T-helper 2 cell treated with Interferon-gamma antibody and Interleukin-4, amounts not matched to agents 100 ng/mL and 5 ng/mL, for 36 hours (primary cell): Measurements from ENCODE around the gene TNFAIP2. TPM values are rescaled to one million over a fixed set of nuclear protein-coding genes. Genes with fewer than 3 reads are reported as not detected.

ENCODE experiments used
- intact Hi-C: fragments of 100-400 bp; cut with micrococcal nuclease; formaldehyde crosslinking; loops from one replicate; pipeline ENCODE4 v1.15.1; 2023
- total RNA-seq: library from RNA; stranded (reverse); gene quantifications from 2 replicates; pipeline ENCODE4 v1.2.3, GENCODE V29; 2022

Gene TNFAIP2
- total RNA-seq, 1 donor from 2014 or later: 0.14 TPM

DNA sequence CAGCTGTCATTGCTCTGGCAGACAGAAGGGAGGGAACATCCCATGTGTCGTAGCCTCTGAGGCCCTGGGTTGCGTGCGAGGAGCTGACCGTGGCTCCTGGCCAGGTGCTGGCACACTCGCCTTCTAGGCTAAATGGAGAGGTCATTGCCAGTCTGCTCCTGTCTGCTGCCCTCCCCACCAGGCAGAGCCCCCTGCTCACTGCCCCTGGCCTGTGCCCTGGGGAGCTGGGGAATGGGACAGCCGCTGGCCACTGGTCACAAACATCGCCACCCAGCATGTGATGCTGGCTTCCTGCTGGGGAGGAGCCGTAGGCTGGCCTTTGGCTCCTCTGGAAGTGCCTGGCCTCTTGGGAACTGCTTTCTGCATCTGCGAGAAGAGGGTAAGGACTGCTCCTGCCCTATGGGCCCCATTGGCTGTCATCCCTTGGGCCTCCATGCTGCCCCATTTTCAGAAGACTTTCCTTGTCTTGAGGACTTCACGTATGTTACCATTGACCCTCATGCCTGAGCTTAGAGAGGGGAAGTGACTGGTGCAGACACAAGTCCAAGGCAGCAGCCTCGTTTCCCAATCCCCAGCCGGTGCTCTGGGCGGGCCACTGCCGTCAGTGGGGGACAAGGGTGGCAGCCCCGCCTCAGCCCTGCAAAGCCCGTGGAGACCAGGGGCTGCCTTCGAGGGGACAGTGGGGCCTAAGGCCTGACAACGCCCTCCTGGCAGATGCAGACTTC lies 2.0 kb upstream of the TNFAIP2 start:
- intact Hi-C loops: no loop called here

DNA sequence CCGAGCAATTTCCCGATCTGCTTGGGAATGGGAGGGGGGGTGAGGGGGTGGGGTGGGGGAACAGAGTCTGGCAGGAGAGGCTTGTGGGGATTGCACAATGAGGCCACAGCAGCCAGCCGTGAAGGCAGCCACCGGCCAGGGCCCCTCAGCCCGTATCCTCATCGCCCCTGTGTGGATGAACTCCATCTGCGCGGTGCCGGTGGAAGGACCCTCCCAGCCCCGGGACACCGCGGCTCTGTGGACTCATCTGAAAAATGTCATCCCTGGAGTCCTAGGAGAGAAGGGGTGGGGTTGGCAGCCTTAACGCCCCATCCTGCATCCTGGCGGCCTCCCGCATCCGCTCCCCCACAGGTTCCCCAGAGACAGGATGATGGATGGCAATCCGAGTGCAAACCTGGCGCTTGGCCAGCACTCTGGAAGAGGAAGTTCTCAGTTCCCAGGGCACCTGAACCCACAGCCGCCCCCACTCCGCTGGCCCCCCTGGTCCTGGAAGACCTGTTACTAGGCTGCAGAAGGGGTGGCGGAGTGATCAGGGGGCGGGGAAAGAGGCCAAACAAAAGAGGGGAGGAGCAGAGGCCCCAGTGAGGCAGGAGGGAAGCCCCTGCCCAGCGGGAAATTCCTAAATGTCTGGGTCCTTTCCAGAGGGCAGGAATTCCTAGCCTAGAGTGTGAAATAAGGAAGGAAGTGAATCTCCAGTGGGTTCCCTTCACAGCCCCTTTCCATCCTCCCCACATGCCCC lies 1.2 kb upstream of the TNFAIP2 start:
- intact Hi-C loops: no loop called here

DNA sequence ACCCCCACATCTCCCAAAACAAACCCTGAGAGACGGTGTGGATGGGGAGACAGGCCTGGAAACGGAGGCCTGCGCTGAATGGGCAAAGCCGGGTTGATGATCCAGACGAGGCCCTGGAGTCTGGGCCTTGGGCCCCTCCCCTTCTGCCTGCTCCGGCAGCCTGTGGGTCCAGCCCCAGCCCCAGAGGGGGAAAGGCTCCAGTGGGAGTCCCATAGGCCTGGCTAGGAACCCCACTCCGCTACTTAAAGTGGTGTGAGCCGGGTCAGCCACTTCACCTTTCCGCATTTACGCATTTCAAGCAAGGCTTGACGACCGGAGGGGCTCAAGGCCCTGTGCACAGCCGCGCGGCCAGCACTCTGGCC lies 695 bp upstream of the TNFAIP2 start:
- intact Hi-C loops: no loop called here

DNA sequence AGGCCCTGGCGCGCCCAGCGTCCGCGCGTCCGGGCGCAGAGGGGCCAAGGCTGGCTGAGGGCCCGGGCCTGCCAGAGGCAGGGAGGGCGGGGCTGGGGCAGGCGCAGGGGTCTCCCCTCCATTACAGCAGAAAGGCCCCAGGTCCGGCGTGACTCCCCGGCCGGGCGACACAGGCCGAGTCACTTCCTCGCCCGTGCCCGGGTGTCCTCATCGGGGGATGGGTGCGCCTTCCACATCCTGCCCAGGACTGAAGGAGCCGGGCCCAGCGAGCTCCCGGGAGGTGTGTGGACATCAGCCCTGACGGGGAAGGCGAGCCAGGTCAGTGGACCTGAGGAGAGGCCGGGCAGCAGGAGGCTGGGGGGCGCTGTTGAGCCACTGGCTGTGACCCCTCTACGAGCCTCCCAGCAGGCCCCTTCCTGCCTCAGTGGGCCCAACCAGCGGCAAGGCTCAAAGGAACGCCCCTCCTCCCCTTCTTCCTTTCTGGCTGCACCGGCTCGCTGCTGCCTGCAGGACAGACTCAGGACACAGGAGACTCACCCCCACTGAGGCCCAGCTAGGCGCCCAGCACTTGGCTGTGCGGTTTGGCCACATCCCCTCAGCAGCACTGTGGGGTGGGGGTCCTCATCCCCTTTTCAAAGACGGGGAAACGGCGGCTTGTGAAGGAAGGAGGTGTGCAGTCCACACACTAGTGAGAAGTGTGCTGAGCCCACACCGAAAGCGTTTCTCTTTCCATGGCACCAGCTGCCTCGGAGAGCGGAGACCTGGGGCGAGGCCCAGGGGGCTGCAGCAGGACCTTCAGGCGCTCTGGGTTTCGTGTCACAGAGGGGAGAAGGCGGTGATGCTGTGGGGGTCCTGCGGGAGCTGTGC lies 606 bp downstream of the TNFAIP2 start:
- intact Hi-C loops: no loop called here

DNA sequence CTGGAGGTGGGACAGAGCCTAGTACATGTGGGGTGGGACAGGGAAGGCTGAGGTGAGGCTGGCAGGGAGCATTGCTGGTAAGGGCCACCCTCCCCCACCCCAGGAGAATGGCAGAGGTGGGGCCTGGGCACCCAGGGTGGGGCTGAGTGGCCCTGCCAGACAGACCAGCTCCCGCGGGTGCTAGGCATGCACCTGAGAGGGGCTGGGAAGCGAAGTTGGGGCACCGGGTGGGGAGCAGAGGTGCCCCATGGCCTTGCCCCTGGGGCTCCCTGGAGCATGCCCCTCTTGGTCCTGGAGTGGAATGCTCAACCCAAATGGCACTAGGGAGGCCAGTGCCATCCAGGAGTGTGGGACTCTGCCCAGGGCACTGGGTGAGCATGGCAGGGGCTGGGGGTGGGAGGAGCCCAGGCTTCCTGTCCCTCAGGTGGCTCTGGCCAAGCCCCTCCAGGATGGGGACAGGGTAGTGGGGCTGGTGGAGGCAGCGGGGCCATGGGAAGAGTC lies 1.3 kb downstream of the TNFAIP2 start:
- intact Hi-C loops: no loop called here

DNA sequence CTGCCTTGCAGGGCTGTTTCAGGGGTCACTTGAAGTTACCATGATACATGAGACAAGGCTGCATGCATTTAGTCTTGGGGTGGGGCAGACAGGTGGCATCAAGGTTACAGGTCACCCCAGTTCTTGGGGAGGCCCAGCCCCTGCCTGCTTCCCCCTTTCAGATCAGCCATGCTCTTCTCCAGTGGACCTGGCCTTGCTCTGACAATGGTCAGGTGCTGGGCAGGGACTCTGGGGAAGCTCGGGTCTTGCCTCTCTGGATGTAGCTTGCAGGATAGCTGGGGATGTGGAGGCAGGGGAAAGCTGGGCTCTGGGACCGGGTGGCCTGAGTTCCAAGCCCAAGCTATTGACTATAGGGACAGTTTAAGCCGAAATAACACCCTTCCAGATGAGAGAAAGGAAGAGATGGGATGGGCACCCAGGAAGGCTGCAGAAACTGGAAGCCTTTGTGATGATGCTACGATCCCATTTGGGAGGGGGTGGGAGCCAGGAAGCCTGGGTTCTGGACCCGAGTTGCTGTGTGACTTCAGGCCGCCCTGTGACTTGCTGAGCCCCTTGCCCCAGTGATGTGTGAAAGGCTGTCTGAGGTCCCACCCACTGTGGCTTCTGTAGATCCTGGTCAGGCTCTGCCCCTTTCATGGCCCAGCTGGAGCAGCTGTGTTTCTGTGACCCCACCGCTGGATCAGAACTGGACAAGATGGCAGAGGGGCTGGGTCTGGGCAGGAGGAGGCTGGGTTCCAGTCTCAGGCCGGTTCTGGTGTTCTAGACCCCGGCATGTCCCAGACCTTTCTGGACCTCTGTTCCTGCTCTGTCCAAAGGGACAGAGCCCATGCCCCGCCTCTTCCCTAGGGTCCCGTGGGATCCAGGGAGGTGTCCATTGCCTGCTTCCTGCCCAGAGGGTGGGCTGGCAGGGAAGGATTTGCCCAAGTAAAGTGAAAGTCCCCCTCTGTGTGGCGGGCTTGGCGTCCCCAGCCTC lies 2.1 kb downstream of the TNFAIP2 start:
- intact Hi-C loops: no loop called here

DNA sequence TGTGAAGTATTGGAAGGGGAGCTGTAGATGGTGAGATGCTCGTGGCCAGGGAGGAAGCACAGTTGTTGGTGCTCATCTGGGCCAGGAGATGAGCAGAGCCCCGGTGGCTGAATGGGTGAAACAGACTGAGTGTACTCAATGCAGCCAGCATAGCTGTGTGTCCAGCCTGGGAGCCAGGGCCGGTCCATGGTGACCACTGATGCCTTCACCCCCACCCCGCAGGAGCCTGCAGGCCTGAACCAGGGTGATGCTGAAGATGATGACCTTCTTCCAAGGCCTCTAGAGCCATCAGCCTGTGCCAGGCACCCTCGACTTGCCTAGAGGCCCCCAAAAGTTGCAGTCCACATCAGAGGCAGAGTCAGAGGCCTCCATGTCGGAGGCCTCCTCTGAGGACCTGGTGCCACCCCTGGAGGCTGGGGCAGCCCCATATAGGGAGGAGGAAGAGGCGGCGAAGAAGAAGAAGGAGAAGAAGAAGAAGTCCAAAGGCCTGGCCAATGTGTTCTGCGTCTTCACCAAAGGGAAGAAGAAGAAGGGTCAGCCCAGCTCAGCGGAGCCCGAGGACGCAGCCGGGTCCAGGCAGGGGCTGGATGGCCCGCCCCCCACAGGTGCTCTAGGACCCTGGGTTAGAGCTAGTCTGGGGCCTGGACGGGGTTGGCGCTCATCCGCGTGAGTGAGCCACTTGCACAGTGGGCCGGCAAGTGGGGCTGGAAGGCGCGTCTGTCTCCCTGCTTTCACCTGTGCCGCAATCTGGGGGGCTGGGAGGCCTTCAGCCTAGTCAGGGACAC lies 3.0 kb downstream of the TNFAIP2 start:
- intact Hi-C loops: no loop called here

DNA sequence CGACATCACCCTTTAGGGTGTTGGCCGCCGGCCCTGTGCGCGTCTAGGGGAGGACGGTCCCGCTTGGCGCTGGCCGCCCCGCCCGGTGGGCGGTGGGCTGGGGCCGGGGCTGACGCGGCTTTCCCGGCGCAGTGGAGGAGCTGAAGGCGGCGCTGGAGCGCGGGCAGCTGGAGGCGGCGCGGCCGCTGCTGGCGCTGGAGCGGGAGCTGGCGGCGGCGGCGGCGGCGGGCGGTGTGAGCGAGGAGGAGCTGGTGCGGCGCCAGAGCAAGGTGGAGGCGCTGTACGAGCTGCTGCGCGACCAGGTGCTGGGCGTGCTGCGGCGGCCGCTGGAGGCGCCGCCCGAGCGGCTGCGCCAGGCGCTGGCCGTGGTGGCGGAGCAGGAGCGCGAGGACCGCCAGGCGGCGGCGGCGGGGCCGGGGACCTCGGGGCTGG lies 3.6 kb downstream of the TNFAIP2 start:
- intact Hi-C loops: no loop called here

DNA sequence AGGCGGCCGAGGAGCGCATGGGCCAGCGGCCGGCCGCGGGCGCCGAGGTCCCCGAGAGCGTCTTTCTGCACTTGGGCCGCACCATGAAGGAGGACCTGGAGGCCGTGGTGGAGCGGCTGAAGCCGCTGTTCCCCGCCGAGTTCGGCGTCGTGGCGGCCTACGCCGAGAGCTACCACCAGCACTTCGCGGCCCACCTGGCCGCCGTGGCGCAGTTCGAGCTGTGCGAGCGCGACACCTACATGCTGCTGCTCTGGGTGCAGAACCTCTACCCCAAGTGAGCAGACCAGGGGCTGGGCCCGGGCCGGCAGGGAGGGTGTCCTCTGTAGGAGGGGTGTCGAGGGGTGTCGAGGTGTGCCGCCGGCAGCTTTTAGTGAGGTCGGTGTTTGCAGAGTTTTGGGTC lies 4.1 kb downstream of the TNFAIP2 start:
- intact Hi-C loops: no loop called here

DNA sequence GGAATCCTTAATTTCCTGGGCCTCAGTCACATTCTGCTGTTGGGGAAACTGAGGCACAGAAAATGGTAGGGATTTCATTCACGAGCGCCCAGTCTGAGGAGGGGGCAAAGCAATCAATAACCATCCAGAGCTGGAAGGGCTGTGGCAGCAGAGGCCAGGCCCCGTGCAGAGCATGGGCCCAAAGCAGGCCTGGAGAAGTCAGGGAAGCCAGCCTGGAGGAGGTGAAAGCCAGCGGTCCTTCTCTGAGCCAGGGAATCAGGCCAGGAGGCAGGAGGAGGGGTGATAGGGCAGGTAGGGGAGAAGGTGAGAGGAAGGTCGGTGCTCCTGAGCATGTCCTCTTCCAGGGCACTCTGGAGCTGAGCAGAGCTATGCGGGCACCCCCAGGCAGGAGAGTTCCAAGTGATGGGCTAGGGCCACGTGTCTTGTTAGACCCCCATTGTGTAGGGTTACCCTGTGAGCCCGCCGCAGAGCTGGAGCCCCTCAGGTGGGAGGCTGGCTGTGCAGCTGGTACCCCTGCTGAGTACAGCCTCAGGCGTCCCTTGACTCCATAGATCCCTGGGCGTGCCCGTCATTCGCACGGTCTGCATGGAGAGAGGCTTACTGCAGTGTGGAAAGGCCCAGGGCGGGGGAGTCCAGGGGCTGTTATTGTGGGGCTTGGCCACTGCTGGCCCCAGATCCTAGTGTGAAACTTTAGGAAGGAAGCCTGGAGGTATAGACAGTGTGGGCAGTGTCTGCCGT lies 4.8 kb downstream of the TNFAIP2 start:
- intact Hi-C loops: no loop called here

DNA sequence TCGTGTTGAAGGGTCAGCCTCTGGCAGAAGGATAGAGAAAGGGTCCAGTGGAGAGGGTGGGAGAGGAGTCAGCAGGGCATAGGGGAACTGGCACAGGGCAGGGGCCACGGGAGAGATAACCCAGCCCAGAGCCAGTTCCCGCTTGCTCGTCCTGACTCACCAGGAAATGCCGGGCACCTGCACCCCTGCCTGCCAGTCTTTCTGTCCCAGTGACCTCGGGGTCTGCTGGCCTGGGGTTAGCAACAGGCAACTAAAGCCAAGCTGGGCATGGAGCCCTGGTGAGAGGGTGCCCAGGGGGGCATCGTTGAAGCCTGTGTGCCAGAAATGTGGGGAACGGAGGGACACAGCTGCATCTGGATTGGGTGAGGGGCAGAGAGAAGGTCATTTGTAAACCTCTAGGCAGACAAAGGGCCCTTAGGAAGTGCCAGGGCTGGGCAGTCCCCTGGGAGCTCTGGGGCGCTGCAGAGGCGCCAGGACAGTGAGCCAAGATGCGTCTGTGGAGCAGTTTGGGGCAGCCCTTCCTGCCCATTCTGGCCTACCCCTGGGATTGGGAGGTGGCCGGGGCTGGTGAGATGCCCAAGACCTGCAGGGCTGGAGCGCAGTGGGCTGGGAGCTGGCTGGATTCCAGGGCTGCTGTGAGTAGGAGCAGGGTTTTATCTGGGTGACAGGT lies 5.5 kb downstream of the TNFAIP2 start:
- intact Hi-C loops: no loop called here

DNA sequence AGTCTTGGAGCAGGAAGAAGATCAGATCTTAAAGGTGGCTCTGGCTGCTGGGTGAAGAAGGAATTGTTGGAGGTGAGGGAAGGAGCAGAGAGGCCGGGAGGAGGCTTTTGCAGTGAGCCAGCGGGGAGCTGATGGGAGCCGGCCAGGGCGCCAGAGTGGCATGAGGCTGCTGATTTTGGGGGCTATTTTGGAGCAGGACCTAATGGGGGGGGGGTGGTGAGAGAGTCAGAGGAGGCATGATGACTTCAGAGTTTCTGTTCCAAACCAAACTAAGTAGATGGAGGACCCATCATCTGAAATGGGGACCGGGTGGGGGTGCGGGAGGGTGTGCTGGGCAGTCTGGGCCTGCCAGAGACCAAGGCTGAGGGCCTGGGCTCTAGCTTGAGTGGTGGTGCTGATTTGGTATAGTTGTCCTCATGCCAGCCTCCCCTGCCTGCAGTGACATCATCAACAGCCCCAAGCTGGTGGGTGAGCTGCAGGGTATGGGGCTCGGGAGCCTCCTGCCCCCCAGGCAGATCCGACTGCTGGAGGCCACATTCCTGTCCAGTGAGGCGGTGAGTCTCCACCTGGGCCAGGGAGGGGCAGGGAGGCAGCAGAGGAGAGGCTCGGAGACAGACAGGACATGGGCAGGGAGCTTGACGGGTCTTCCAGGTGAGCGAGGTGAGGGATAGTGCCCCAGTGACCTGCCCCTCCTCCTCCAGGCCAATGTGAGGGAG lies 6.2 kb downstream of the TNFAIP2 start:
- intact Hi-C loops: no loop called here

DNA sequence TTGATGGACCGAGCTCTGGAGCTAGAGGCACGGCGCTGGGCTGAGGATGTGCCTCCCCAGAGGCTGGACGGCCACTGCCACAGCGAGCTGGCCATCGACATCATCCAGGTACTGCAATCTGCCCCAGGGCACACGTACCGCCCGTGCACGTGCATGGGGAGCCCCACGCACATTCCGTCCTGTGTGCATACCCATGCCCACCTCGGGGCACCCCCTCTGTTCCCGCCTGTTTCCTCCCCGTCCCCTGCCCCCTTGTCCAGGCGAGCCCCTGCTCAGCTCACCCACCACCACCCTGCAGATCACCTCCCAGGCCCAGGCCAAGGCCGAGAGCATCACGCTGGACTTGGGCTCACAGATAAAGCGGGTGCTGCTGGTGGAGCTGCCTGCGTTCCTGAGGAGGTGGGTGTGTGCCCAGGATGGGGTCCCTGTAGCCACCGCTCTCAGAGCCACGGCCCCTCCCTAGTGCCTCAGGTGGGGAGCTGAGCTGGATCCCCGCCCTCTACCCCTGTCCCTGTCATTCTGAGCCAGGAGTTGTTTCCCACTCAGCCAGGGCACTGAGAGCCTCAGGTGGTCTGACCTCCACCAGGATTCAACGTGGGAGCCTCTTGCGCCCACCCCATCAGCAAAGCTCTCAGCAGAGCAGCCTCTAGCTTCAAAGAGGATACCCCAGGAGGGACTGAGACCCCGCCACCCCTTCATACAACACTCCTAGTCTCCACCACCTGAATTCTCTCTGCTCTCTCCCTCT lies 6.9 kb downstream of the TNFAIP2 start:
- intact Hi-C loops: no loop called here

DNA sequence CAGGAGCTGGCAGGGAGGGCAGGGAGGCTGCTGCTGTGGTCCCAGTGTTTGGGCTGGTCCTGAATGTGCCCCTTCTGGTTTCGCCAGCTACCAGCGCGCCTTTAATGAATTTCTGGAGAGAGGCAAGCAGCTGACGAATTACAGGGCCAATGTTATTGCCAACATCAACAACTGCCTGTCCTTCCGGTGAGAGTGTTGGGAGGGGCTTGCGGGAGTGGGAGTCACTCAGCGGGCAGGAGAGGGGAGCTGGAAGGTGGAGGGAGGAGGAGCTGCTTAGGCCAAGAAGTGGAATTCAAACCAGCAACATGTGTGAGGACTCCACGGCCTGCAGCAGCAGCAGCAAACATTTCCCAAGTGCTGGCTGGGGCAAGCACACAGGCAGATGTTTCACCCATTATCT lies 7.7 kb downstream of the TNFAIP2 start:
- intact Hi-C loops: no loop called here

DNA sequence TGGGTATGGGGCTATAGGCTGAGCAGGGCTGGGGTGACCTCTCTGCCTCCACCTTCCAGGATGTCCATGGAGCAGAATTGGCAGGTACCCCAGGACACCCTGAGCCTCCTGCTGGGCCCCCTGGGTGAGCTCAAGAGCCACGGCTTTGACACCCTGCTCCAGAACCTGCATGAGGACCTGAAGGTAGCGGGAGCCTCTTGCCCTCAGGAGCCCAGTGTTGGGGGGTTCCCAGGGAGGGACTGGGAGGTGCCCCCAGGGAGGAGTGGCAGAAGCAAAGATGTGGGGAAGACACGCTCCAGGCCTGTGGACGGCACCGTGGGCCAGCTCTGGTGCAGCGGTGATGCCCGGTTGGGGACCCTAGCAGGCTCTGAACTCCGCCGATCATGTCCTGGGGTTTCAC lies 8.3 kb downstream of the TNFAIP2 start:
- intact Hi-C loops: no loop called here

DNA sequence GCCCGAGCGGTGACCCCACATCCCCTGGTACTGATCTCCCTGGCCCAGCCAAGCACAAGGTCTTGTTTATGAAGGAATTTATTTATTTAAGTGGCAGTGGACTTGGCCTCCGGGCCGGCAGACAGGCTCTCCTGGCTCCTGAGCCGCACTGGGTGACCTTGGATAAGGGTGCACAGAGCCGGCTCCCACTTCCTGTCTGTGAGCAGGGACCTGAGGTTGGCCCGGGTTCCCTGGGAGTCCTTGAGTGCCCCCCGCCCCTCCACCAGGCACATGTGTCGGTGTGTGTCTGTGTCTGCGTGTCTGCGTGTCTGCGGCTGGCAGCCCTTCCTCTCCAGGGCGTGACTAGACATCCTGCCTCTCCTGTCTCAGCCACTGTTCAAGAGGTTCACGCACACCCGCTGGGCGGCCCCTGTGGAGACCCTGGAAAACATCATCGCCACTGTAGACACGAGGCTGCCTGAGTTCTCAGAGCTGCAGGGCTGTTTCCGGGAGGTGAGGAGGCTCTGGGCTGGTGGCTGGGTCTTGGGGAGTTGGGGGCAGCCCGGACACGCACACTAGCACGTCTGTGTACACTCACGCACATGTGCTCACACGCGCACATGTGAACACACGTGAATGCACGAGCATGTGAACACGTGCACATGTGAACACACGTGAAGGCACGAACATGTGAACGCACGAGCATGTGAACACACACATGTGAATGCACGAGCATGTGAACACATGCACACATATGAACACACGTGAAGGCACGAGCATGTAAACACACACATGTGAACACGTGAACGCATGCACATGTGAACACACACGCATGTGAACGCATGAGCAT lies 9.3 kb downstream of the TNFAIP2 start:
- intact Hi-C loops: no loop called here
